ENCODE measurements around the gene CFAP53. TPM values are rescaled to one million over a fixed set of nuclear protein-coding genes. Genes with fewer than 3 reads are reported as not detected.

CFAP53 gene
- total RNA-seq, 1 donor from 2014 or later, result 0.26 TPM

GRCh38 chr18:50273203-50274043 lies 7.1 kb upstream of the CFAP53 start:
- TF ChIP-seq CTCF (IDR thresholded peaks at IDR 0.05; ENCODE audit: insufficient read depth, low read length, severe bottlenecking), result no peak
- Histone ChIP-seq H3K36me3 (ENCODE audit: control insufficient read depth, insufficient read depth, low read length) (peaks cover 51% of the 10 kb centered on the region), H3K4me3 (ENCODE audit: low read depth, low read length) (no peak overlapping the region), H3K27me3 (ENCODE audit: control insufficient read depth, insufficient read depth, low read length) (no peaks in the 10 kb centered on the region)
- FAIRE-seq (peak; percentile 89), DNase-seq (ENCODE audit: low read depth) (no peak)

GRCh38 chr18:50272568-50272967 lies 6.3 kb upstream of the CFAP53 start:
- no peak for TF ChIP-seq CTCF (IDR thresholded peaks at IDR 0.05; ENCODE audit: insufficient read depth, low read length, severe bottlenecking)
- DNase-seq (ENCODE audit: low read depth) (no peak), FAIRE-seq (no peak)
- no peak overlapping the region for H3K4me3 ChIP-seq (ENCODE audit: low read depth, low read length)
- H3K27me3 ChIP-seq (ENCODE audit: control insufficient read depth, insufficient read depth, low read length), result no peaks in the 10 kb centered on the region
- H3K36me3 ChIP-seq (ENCODE audit: control insufficient read depth, insufficient read depth, low read length), result peaks cover 51% of the 10 kb centered on the region

GRCh38 chr18:50268022-50268747 lies 1.9 kb upstream of the CFAP53 start:
- peak; percentile 85 for TF ChIP-seq CTCF (IDR thresholded peaks at IDR 0.05; ENCODE audit: insufficient read depth, low read length, severe bottlenecking)
- H3K4me3 ChIP-seq (ENCODE audit: low read depth, low read length), result peak overlapping the region; percentile 39
- H3K36me3 ChIP-seq (ENCODE audit: control insufficient read depth, insufficient read depth, low read length), result peaks cover 18% of the 10 kb centered on the region
- peak; percentile 53 for DNase-seq (ENCODE audit: low read depth)
- no peaks in the 10 kb centered on the region for H3K27me3 ChIP-seq (ENCODE audit: control insufficient read depth, insufficient read depth, low read length)
- FAIRE-seq, result no peak

DNA sequence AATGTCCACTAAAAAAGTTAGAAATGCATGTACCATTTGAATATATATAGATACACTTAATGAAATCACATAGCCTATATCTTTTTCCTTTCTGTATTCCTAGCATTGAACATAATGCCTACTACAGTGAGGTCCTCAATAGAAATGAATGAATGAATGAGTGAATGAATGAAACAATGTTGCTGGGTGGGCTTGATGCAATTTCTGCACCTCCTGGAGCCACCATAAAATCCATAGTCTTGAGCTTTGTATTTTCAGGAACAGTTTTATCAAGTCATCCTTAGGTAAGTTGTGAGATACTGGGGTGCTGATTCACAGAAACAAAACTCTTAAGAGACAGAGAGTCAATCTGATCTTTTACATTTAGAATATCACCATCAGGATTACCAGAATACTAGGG lies 3.3 kb downstream of the CFAP53 start:
- no peaks in the 10 kb centered on the region for H3K36me3 ChIP-seq (ENCODE audit: control insufficient read depth, insufficient read depth, low read length)
- TF ChIP-seq CTCF (IDR thresholded peaks at IDR 0.05; ENCODE audit: insufficient read depth, low read length, severe bottlenecking), result no peak
- no peak overlapping the region for H3K4me3 ChIP-seq (ENCODE audit: low read depth, low read length)
- FAIRE-seq (no peak), DNase-seq (ENCODE audit: low read depth) (no peak)
- H3K27me3 ChIP-seq (ENCODE audit: control insufficient read depth, insufficient read depth, low read length), result no peaks in the 10 kb centered on the region

- Histone ChIP-seq H3K4me3 (ENCODE audit: low read depth, low read length) (no peak overlapping the region), H3K36me3 (ENCODE audit: control insufficient read depth, insufficient read depth, low read length) (no peaks in the 10 kb centered on the region), H3K27me3 (ENCODE audit: control insufficient read depth, insufficient read depth, low read length) (no peaks in the 10 kb centered on the region)
- no peak for FAIRE-seq
- DNase-seq (ENCODE audit: low read depth), result no peak
- no peak for TF ChIP-seq CTCF (IDR thresholded peaks at IDR 0.05; ENCODE audit: insufficient read depth, low read length, severe bottlenecking)
Observed at GRCh38 chr18:50250935-50251334, 15.4 kb downstream of the CFAP53 start.
